SH-SY5Y (cell line): ENCODE results near the gene HBA2.

Source experiments
- GATA2 ChIP-seq: IDR thresholded peaks from 2 replicates; pipeline ENCODE4 v1.6.1; 2011; ENCODE audit warnings: mild to moderate bottlenecking, low read depth, low read length
- GATA3 ChIP-seq: IDR thresholded peaks from 2 replicates; pipeline ENCODE4 v1.6.1; 2011; ENCODE audit warnings: low read depth, mild to moderate bottlenecking, low read length, moderate library complexity

DNA sequence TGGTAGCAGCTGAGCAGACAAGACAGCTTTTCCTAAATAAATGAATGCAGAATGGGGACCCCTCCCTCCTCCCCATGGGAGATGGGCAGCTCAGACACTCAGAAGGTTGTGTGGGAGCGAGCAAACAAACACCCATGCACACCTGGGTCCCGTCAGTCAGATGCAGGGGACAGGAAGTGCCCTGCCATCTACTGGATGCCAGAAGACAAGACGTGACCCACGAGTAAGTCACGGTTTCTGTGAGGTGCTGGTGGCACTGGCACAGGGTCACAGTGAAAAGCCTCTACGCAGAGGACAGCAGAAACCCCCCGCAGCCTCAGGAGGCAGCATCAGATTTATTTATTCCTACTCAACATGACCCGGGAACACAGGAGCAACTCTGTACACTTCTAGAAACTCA, 16.0 kb downstream of the HBA2 start:
- TF ChIP-seq GATA3 (no peak), GATA2 (no peak)
